GM12875 (cell line): ENCODE results near the gene ROBO4.

Experiments used
- H3K4me3 ChIP-seq: one replicate; pipeline ENCODE4 v1.5.1; 2011; ENCODE audit warnings: low read depth, low read length, control low read depth
- TF ChIP-seq, protein P1 (sequence below): IDR thresholded peaks from 2 replicates; pipeline ENCODE4 v1.5.1; 2011; ENCODE audit warnings: low read depth, mild to moderate bottlenecking, control low read depth, inconsistent platforms, low read length, moderate library complexity, borderline replicate concordance; ENCODE audit not compliant: insufficient read depth

Gene ROBO4

DNA sequence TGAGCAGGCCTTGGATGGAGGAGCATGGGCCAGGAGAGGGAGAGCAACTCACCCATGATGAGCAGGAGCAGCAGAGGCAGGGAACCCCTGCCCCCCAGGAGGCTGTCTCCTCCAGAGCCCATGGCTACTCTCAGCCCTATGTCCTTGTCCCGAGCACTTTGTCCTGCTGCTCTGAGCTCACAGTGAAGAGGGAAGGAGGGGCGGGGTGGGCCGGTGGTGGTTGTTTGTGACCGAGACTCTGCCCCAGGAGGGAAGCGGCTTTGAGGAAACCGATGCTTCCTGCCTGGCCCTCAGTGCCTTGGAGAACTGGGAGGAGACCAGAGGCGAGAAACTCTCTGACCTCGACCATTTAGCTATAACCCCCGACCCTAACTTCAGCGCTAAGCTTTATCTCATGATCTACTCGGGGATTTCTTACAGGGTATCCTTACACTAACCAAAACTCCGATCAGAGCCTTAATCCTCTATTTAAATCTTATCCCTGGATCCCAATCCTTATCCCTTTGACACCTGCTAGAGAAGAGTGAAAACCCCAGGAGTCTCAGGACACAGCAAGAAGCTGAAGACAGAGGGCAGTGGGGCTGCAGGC, at the start of gene ROBO4:
ROBO4 (minus strand) TSS at position 192 of the 589 bp plus-strand sequence; CDS start at position 122, 70 bp downstream.
- H3K4me3 ChIP-seq, result no peak within 1 kb of the TSS

DNA sequence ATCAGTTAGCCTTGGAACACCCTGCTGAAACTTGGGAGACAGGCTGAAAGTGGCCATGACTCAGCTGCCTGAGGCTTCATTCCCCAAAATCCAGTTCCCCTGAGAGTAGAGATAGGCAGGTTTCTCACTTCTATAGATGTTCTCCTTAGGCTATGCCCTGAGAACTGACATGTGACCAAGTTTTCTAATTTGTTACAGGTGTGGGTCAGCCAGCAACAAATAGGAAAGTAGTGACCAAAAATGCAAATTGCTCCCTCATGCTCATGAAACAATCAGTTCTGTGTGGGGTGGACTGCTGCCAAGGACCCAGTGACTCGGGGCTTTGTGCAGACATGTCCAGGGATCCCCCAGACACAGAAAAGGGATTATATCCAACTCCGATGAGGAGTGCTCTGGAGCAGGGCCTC, 49.1 kb upstream of the ROBO4 start:
- TF ChIP-seq, protein P1, sequence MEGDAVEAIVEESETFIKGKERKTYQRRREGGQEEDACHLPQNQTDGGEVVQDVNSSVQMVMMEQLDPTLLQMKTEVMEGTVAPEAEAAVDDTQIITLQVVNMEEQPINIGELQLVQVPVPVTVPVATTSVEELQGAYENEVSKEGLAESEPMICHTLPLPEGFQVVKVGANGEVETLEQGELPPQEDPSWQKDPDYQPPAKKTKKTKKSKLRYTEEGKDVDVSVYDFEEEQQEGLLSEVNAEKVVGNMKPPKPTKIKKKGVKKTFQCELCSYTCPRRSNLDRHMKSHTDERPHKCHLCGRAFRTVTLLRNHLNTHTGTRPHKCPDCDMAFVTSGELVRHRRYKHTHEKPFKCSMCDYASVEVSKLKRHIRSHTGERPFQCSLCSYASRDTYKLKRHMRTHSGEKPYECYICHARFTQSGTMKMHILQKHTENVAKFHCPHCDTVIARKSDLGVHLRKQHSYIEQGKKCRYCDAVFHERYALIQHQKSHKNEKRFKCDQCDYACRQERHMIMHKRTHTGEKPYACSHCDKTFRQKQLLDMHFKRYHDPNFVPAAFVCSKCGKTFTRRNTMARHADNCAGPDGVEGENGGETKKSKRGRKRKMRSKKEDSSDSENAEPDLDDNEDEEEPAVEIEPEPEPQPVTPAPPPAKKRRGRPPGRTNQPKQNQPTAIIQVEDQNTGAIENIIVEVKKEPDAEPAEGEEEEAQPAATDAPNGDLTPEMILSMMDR, result no peak
- no peak overlapping the region for H3K4me3 ChIP-seq

More for the DNA sequence above, at the start of gene ROBO4:
- TF ChIP-seq, protein P1, result no peak

DNA sequence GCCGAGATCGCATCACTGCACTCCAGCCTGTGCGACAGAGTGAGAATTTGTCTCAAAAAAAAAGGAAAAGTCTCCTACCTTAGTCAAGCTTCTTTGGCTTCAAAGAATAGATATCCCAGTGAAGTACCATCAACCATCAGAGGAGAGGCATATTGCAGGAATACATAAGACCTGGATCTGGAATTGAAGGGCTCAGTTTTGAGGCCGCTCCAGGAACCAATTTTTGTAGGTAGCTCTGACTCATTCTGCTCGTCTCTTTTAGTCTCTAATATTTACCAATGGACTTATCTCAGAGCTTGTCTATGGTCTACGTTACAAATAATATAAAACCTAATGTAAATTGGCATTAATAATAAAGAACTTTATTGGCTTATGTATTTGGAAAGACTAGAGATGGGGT, 48.2 kb upstream of the ROBO4 start:
- no peak overlapping the region for H3K4me3 ChIP-seq
- TF ChIP-seq, protein P1, result no peak

DNA sequence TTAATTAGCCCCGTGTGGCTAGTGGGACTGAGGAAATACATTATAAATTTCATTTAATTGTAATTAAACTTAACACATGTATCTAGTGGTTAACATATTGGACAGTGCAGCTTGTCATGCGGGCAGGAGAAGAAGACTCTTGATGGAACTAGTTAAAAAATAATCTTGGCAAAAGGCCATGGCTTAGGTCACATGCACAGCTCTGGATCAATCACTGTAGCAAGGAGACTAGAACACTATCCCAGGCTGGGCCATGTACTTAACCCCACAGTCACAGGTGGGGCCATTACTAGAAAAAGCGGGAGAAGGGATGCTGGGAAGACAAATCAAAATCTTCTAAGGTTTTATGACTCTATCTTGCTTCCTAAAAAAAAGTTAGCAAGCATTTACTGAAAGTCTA, 46.9 kb upstream of the ROBO4 start:
- H3K4me3 ChIP-seq, result no peak overlapping the region
- TF ChIP-seq, protein P1, result no peak

GRCh38 chr11:124943741-124944140, 46.1 kb upstream of the ROBO4 start:
- H3K4me3 ChIP-seq, result no peak overlapping the region
- TF ChIP-seq, protein P1, result no peak

GRCh38 chr11:124943254-124943616, 45.6 kb upstream of the ROBO4 start:
- TF ChIP-seq, protein P1, result no peak
- no peak overlapping the region for H3K4me3 ChIP-seq

GRCh38 chr11:124942466-124943253, 45.0 kb upstream of the ROBO4 start:
- no peak overlapping the region for H3K4me3 ChIP-seq
- TF ChIP-seq, protein P1, result no peak
